ENCODE measurements around the gene LMNTD2.

The LMNTD2 gene

DNA sequence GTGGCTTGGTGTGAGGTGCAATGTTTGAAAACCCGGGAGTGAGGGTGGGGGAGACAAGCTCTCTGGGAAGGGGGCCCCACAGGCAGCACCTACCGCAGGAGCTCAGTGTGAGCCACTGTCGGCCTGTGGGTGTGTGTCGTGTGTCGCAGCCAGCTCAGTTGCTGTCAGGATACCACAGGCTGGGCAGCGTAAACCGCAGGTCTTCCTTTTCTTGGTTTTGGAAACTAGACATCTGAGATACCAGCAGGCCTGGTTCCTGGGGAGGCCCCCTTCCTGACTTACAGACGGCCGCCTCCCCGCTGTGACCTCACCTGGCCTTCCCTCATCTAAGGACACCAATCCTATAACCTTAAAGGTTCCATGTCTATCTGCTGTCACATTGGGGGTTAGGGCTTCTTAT is 35.8 kb upstream of the LMNTD2 start:
- CTCF ChIA-PET, result no interaction called here
- no peak for DNase-seq (ENCODE audit: extremely low spot score)
- TF ChIP-seq, protein P1, sequence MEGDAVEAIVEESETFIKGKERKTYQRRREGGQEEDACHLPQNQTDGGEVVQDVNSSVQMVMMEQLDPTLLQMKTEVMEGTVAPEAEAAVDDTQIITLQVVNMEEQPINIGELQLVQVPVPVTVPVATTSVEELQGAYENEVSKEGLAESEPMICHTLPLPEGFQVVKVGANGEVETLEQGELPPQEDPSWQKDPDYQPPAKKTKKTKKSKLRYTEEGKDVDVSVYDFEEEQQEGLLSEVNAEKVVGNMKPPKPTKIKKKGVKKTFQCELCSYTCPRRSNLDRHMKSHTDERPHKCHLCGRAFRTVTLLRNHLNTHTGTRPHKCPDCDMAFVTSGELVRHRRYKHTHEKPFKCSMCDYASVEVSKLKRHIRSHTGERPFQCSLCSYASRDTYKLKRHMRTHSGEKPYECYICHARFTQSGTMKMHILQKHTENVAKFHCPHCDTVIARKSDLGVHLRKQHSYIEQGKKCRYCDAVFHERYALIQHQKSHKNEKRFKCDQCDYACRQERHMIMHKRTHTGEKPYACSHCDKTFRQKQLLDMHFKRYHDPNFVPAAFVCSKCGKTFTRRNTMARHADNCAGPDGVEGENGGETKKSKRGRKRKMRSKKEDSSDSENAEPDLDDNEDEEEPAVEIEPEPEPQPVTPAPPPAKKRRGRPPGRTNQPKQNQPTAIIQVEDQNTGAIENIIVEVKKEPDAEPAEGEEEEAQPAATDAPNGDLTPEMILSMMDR (IDR thresholded peaks at IDR 0.05; ENCODE audit: control extremely low read depth, extremely low read depth, low read depth, missing control alignments), result no peak
- POLR2A ChIA-PET, result no interaction called here

DNA sequence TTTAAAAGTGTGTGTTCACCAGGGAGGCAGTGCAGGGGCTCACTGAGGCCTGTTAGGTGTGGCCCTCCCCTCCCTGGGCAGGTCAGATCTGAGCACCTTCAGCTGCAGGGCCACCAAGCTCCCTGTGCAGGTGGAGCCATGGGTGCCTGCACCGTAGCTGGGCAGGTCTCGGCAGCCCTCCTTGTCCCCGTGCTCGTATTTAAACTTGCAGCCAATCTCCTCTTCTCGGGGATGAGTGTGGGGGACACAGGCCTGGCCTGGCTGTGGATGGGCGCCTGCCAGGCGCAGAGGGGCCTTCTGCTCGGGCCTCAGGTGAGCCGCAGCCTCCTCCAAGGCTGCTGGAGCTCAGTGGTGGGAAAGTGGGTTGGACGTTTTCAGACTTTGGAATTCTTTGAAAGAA is 34.9 kb upstream of the LMNTD2 start:
- no peak for DNase-seq (ENCODE audit: extremely low spot score)
- CTCF ChIA-PET, result no interaction called here
- TF ChIP-seq, protein P1 (IDR thresholded peaks at IDR 0.05; ENCODE audit: control extremely low read depth, extremely low read depth, low read depth, missing control alignments), result no peak
- POLR2A ChIA-PET, result interaction anchor here (0.6 kb wide), 1 partner anchor 11 kb away, joined by 10 read pairs; no protein-coding TSS in a partner anchor

DNA sequence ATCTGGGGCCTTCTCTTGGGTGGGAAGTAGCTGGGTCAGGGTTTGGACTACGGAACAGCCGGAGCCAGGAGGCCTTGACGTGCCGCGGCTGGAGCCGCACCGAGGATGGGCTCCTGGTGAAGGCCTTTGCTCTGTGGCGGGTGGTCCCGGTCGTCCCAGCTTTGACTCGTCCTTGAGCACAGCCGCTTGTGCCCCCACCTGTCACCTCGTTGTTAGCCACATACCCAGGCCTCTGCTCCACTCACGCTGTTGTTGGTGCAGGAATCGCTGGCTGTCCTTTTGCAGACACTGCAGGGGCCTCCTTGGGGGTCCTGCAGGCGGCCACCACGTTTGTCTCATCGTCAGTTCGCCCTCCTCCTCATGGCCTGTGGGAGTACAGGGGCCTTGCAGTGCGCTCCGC is 32.8 kb upstream of the LMNTD2 start:
- DNase-seq (ENCODE audit: extremely low spot score), result no peak
- CTCF ChIA-PET, result no interaction called here
- TF ChIP-seq, protein P1 (IDR thresholded peaks at IDR 0.05; ENCODE audit: control extremely low read depth, extremely low read depth, low read depth, missing control alignments), result no peak
- POLR2A ChIA-PET, result no interaction called here

DNA sequence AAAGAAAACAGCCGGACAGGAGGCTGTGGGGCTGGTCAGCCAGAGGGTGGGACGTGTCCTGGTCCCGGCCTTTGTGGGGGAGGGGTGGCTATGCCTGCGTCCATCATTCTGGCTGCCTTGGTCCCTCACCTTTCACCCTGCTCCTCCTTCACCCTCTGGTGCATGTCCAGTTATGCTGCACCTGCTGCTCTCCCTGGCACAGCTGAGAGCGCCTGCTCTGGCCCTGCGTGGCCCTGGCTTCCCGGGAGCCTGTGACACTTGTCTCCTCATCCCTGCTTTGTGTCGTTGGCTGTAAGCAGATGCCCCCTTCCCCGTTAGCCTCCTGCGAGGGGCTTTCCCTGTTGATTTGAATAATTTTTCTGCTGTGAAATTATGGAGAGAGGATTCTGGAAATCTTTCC is 32.4 kb upstream of the LMNTD2 start:
- DNase-seq (ENCODE audit: extremely low spot score), result no peak
- TF ChIP-seq, protein P1 (IDR thresholded peaks at IDR 0.05; ENCODE audit: control extremely low read depth, extremely low read depth, low read depth, missing control alignments), result no peak
- CTCF ChIA-PET, result no interaction called here
- POLR2A ChIA-PET, result no interaction called here

DNA sequence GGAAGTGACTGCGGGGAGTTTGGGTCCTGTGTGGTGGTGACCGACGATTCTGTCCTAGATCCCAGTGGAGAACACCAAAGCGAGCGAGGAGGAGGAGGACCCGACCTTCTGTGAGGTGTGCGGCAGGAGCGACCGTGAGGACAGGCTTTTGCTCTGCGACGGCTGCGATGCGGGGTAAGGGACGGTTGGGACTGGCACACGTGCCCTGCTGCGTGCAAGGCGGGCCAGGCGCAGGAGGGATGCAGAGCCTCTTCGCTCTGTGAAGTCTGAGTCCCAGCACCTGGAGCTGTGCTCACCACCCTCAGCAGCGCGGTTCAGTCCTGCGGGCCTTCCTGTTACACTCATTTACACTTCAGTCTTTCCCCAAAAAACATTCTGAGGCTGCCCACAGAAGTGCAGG is 32.0 kb upstream of the LMNTD2 start:
- DNase-seq (ENCODE audit: extremely low spot score), result no peak
- TF ChIP-seq, protein P1 (IDR thresholded peaks at IDR 0.05; ENCODE audit: control extremely low read depth, extremely low read depth, low read depth, missing control alignments), result no peak
- CTCF ChIA-PET, result no interaction called here
- POLR2A ChIA-PET, result no interaction called here

DNA sequence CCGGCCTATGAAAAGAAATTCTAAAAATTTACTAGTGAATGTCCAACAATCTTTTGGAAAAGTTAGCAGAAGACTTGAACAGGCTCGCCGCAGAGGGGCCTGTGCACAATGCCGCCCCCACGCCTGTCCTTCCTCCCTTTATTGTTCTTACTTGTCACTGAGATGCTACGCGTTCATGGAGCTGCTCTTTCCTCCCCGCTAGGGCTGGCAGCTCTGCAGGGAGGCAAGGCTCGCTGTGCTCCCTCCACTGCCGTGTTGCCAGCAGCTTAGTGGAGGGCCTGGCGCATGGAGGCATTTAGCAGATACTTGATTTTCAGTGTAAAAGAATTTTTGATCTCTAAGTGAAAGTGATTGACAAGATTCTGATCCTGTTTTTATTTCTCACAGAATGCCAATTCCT is 30.5 kb upstream of the LMNTD2 start:
- ChIA-PET CTCF (interaction anchor here (1.2 kb wide), 1 partner anchor 36 kb away, joined by 3 read pairs; no protein-coding TSS in a partner anchor), POLR2A (interaction anchor here (0.7 to 1.0 kb wide), 2 partner anchors 15 to 59 kb away, joined by 3 read pairs; partner anchors contain the start of gene PHRF1)
- TF ChIP-seq, protein P1 (IDR thresholded peaks at IDR 0.05; ENCODE audit: control extremely low read depth, extremely low read depth, low read depth, missing control alignments), result no peak

DNA sequence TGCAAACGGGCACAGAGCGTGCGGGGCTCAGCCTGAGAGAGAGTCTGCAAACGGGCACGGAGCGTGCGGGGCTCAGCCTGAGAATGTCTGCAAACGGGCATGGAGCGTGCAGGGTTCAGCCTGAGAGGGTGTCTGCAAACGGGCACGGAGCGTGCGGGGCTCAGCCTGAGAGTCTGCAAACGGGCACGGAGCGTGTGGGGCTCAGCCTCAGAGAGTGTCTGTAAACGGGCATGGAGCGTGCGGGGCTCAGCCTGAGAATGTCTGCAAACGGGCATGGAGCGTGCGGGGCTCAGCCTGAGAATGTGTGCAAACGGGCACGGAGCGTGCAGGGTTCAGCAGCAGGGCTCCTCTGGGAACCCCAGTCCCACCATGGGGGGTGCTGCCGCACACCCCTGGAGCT is 29.3 kb upstream of the LMNTD2 start:
- ChIA-PET POLR2A (no interaction called here), CTCF (interaction anchor here (1.5 kb wide), 1 partner anchor 35 kb away, joined by 4 read pairs; no protein-coding TSS in a partner anchor)
- TF ChIP-seq, protein P1 (IDR thresholded peaks at IDR 0.05; ENCODE audit: control extremely low read depth, extremely low read depth, low read depth, missing control alignments), result no peak
- no peak for DNase-seq (ENCODE audit: extremely low spot score)

More for the DNA sequence above, 30.5 kb upstream of the LMNTD2 start:
- no peak for DNase-seq (ENCODE audit: extremely low spot score)

Measured in GM10248 (cell line).